ENCODE data around the gene TOP1. TPM values are rescaled to one million over a fixed set of nuclear protein-coding genes. Genes with fewer than 3 reads are reported as not detected.

The TOP1 gene
- polyA plus RNA-seq, 1 of the 3 experiments (the other 2 are of a cell fraction) = 11.9 TPM

- no peak for DNase-seq
- Histone ChIP-seq H3F3A (replicated peaks; ENCODE audit: insufficient read depth) (peaks cover 8% of the 10 kb centered on the region), H3K79me2 (ENCODE audit: insufficient read depth) (no peaks in the 10 kb centered on the region), H3K9ac (no peak overlapping the region), H3K4me2 (no peak overlapping the region), H4K20me1 (ENCODE audit: insufficient read depth) (0 out of 2 replicates have a peak, but pooled peaks cover 4% of the 10 kb centered on the region), H2AFZ (ENCODE audit: low read depth) (no peak overlapping the region), H3K27ac (ENCODE audit: low read depth in 2 of 2, low read length in 1 of 2) (no peak overlapping the region), H3K36me3 (replicated peaks in 1 of 2; ENCODE audit: control insufficient read depth in 1 of 2, insufficient read depth in 2 of 2, low read length in 1 of 2) (peaks cover 80 to 84% of the 10 kb centered on the region in 2 experiments), H3K27me3 (ENCODE audit: insufficient read depth) (no peaks in the 10 kb centered on the region), H3K9me2 (no peaks in the 10 kb centered on the region), H3K9me3 (no peaks in the 10 kb centered on the region), H3K4me1 (ENCODE audit: control insufficient read depth in 1 of 2, insufficient read depth in 2 of 2, low read depth in 1 of 2, low read length in 1 of 2) (peaks cover 0 to 4% of the 10 kb centered on the region in 2 experiments; a peak in 2 of 4 replicates), H3K4me3 (ENCODE audit: low read depth in 2 of 2, low read length in 1 of 2) (no peak overlapping the region)
- TF ChIP-seq USF1 (IDR thresholded peaks at IDR 0.05; ENCODE audit: borderline replicate concordance, low read depth) (no peak), RCOR1 (IDR thresholded peaks at IDR 0.05; ENCODE audit: low read length) (no peak), USF2 (IDR thresholded peaks at IDR 0.05; ENCODE audit: borderline replicate concordance, low read depth, low read length) (no peak), JUND (IDR thresholded peaks at IDR 0.05) (no peak), FOXJ3 (CRISPR knock-in tag; IDR thresholded peaks at IDR 0.05) (no peak), EZH2phosphoT487 (IDR thresholded peaks at IDR 0.05; ENCODE audit: borderline replicate concordance, low read depth) (no peak), RFX5 (IDR thresholded peaks at IDR 0.05; ENCODE audit: low read length) (no peak), GABPA (IDR thresholded peaks at IDR 0.05; ENCODE audit: low read depth) (no peak), IRF3 (IDR thresholded peaks at IDR 0.05; ENCODE audit: low read depth, low read length) (no peak), TEAD4 (IDR thresholded peaks at IDR 0.05; ENCODE audit: borderline replicate concordance, insufficient read depth) (no peak), SMC3 (IDR thresholded peaks at IDR 0.05; ENCODE audit: low read depth, low read length) (no peak), SIN3A (IDR thresholded peaks at IDR 0.05; ENCODE audit: borderline replicate concordance, low read depth, low read length) (no peak), CHD2 (IDR thresholded peaks at IDR 0.05; ENCODE audit: low read length, partially characterized antibody) (no peak), RXRA (IDR thresholded peaks at IDR 0.05; ENCODE audit: borderline replicate concordance, low read depth) (no peak), ZBTB33 (IDR thresholded peaks at IDR 0.05; ENCODE audit: borderline replicate concordance, low read depth) (no peak), GATA2 (CRISPR knock-in tag; IDR thresholded peaks at IDR 0.05) (no peak)
- ChIA-PET CTCF (interaction anchor here (0.5 to 2.4 kb wide), 6 partner anchors 14 to 641 kb away, joined by 3 to 8 read pairs (median 4); partner anchors contain the start of gene LPIN3), POLR2A (no interaction called here)
- 94% methylated on average over 3 of the region's 3 CpGs for WGBS (ENCODE audit: low lambda C conversion rate)
Observed at GRCh38 chr20:41121399-41121798, 92.8 kb downstream of the TOP1 start.
